ENCODE results near the gene PTPRD.
"Not testable (repeated sequence)": the region's sequence is repeated elsewhere in the genome, so short reads cannot be mapped to it uniquely, and the experiment has no call there.

The PTPRD gene

DNA sequence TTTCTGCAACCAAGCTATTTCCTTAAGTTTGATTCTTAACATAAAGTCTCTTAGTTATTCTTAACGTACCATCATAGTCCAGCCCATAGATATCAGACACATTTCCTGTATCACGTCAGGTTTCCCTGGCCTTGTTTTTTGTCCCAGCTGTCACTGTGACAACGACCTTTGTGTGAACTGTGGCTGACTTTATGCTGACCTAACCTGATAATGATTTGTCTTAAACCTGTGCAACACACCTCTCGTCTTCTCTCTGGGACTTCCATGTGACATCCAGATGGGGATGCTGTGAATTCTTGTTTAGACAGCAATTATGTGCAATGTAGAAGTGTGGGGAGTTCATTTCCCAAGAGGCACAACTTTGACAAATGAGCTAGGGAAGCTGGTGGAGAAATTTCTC is 662.8 kb downstream of the PTPRD start:
- no peak for DNase-seq

DNA sequence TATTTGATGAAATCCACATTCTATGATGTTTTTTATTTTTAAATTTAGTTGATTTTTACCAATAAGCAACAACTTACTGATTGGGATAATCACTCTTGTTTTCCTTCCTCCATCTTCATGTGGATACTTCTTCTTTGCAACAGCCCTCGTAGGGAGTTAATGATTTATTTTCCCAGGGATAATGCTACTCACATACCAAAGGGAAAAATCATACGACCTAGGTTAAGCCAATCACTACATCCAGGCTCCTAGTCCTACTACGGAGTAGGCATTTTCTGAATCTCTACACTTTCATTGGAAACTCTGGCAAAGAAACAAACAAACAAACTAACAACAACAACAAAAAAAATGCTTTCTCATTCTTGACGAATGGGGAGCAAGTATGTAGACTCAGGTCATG is 663.4 kb downstream of the PTPRD start:
- DNase-seq, result no peak

DNA sequence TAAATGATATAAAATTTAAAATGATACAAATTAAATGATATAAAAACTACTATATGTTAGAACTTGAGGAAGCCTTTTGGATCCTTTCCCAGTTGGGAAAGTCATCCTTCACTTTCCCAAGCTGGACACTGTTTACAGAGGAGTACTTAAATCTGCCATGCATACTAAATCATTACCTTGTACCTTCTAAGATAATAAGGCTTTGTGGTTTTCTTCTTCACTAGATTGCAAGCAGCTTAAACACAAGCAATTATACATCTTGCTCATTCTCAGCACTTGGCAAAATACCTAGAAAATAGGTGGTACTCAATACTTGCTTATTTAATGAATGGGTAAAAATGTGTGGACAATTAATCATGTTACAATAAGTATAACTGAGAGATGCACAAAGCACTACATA is 666.8 kb downstream of the PTPRD start:
- no peak for DNase-seq

DNA sequence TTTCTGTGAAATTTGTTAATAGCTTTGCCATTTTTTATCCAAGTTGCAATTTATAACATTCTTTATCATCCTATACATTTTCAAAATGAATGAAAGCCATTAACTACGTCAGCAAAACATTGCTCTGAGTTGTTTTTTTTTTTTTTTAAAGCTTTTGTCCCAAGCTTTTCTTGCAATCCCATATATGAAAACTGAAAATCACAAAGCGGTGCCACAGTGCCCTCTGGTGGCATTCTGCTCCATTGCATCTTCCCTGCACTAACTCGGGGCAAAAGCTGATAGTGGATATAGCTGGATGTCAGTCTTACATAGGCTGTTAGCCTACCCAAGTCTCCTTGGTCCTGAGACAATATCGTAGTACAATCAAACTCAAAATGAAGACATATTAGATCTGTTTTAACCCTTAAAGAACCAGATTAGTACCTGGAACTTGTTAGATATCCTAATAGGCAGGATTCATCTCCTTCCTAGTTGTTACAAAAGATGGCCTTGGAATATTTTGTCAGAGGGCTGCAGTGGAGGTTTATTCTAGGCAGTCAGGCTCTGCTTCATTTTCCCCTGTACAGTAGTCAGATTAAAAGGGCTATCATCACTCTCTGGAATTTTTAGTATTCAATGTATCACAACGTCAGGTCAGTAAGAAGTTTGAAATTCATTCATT is 669.9 kb downstream of the PTPRD start:
- peak; percentile 39 to 44 for DNase-seq

DNA sequence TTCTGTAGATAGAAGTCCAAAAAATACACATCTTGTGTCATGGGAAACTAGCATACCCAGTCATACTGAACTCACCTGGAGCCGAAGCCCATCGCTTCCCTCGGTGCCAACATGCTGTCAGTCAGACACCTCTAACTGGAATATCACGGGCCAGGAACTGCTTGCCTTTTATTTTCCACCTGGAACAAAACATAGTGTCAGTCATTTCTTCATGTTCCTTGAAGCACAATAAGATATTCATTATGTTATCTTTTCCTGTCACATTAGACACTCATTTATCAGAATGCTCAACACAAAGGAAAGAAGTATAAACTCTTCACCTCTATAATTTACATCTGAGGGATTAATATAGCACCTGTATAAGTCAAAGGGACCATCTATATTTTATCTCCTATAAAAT is 674.4 kb downstream of the PTPRD start:
- no peak for DNase-seq

DNA sequence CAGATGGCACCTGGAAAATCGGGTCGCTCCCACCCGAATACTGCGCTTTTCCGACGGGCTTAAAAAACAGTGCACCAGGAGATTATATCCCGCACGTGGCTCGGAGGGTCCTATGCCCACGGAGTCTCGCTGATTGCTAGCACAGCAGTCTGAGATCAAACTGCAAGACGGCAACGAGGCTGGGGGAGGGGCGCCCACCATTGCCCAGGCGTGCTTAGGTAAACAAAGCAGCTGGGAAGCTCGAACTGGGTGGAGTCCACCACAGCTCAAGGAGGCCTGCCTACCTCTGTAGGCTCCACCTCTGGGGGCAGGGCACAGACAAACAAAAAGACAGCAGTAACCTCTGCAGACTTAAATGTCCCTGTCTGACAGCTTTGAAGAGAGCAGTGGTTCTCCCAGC is 681.3 kb downstream of the PTPRD start:
- DNase-seq, result not testable (repeated sequence)

DNA sequence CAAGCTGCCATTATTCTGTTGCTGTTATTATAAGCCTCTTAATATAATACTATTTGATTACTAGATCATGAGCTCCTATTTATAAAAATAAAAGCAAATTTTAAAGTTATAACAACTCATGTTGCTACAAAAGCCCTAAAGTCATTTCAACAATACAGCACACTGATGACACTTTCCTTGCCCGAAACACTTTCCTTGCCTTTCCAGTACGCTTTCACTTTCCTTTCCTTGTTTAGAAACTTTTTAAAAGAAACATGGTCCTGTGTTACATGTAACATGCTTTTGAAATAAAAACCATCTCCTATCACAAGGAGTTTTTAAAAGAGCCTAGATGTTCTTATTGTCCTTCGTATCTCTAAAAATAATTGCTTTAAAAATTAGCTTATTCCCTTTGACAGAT is 688.4 kb downstream of the PTPRD start:
- DNase-seq, result no peak

DNA sequence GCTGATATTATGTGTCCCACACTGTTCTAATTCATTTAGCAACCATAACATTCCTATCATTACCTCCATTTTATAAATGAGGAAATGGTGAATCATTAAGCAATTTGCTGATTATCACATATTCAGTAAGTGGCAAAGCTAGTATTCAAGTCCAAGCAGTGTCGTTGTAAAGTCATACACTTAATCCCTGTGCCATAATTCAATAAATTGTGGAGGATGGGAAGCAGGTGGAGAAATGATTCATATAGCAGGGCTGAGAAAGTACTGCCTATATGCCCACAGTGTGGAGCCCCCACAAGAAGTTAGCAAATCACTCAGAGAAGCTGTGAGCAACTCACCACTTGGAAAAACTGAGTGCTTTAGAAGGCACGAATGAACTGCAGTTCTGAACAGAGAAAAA is 691.0 kb downstream of the PTPRD start:
- no peak for DNase-seq

DNA sequence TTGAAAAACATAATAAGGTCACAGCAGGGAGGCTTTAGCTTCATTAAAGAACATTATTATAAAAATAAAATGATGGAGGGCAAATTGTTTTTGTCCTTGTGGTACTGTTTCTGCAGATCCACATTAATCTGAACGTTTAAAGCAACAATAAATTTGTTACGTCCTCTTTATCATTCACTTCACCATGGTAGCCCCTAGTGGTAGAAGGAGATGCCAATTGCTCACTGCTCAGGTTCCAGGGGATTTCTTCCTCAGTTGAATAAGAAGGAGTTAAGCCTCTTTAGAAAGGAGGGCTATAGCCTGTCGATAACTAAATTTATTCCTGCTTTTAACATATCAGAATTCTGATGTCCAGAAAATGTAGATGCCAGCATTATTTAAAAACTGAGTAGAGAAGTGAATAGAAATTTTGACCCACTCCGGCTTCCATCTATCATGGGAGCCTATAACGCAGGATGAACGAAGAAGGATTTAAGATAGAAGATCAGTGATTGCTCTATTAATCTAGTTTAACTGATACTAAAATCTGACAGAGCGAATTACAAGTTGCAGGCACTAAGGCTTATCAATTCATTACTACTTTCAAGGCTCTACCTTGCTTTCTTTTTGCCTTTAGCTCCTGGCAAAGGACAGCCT is 692.3 kb downstream of the PTPRD start:
- DNase-seq, result no peak

DNA sequence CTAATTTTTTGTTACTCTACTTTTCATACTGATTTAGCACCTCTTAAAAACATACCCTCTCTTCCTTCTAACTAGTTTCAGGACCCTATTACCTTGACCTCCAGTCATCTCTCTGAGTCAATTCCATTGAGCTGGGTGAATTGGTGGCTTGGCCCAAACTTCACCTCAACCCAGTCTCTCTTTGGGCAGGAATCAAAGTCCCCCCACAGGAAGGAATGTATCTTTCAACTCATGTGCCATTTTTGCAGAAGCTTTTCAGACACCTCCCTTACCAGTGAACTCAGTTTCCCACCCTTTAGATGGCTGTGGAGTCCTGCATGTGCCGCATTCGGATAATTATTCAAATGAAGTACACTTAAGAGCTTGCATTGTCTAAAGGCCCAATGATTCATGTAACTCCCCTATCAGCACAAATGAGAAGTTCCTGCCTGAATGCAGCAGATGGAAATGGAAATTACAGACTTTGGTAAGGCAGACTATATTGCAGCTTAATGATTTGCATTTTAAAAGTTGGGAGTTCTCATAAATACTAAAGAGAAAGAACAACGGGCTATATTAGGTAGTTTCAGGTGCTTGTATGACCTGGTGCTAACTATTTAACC is 693.5 kb downstream of the PTPRD start:
- DNase-seq, result no peak

DNA sequence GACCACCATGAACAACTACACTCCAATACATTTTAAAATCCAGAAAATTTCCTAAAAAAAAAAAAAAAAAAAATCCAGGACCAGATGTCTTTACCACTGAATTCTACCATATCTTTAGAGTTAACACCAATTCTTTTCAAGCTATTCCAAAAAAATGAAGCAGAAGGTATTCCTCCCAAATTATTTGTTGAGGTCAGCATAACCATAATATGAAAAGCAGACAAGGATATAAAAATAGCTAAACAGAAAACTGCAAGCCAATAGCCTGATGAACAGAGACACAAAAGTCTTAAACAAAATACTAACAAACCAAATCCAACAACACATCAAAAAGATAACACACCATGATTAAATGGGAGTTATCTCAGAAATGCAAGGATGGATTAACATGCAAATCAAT is 695.4 kb downstream of the PTPRD start:
- DNase-seq, result no peak

DNA sequence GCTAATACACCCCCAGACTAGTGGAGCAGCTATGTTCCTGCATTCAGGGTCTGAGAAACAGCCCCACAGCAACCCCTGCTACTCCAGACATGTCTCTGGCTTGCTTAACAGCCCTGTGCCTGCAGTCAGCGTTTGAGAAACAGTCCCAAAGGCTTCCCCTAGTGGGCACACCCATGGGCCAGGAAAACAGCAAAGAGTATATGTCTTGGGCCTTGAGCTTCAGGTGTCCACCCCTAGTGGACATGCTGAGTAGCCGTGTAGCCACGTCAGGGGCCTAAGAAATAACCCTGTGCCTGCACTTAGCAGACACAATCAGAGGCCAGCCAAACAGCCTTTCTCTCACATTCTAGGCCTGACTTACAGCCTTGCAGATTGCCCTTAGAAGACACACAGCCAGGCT is 698.6 kb downstream of the PTPRD start:
- DNase-seq, result no peak

DNA sequence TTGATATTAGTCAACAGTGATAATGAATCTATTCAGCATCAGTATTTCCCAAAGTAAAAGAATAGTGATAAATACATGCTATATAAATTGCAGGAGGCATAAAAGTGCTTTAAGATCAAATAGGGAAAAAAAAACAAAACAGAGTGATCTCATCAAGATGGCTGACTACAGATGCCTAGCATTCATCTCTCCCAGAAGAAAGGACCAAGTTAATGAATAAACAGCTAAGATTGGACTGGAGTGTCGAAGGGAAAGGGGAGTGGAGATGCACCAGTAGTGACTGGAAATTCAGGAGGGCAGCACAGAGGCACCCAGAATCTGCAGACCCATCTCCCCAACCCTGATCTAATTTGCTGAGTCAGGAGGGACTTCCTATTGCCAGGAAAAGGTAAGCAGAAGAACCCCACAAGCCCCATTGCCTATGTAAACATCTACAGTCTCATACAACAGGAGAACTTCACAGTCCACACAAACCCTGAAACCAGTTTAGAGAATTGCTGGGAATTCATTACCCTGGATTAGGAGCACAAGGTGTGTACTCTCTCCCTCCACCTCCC is 699.4 kb downstream of the PTPRD start:
- no peak for DNase-seq

DNA sequence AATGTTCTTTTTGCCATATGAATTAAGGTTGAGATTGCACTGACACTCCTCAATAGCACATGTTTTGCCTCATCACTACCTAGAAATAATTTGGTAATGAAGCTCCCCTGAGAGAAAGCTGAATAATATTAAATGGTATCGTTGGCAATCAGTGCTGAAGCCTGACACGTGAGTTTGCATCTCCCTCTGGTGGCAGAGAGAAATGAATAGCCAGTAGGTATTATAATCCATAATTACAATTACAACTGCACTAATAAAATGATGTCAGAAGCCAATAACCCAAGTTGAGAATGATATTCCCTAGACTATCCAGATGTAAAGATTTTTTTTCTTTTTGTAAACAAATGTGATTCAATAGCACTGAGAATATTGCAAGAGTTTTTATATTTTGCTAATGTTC is 700.3 kb downstream of the PTPRD start:
- no peak for DNase-seq

DNA sequence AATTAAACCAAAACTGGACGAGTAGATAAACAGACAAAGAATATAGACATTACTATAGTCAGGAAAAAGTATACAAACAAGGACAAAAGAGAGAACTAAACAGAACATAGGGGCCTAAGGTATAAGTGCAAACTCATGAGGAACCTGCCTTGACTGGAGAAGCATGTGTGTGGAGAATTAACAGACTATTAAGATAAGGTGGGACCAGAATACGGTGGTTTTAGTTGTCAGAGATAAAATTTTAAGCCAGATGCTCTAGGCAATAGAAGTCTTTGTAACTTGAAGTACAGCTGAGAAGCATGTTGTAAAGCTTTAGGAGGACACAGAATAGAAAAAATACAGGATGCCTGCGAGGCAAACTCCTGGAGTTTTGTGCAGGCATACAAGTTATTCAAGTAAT is 707.1 kb downstream of the PTPRD start:
- DNase-seq, result no peak

DNA sequence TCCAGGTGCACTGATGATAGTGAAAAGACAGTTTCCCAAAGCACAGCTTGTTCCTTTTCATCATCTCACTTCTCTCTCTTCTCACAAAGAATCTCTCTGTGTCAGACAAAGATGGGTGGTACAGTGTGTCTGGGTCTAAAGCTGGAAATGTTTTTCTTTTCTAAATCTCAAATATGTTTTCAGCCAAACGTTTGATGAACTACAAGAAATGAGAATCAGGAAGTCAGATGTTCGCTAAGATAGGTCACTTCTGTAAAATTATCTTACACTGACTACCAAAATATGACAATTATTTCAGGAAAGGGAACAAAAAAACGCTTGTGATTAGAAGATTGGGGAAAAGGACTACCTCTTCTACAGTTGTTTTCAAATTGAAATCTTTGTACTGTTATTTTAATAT is 708.8 kb downstream of the PTPRD start:
- no peak for DNase-seq

DNA sequence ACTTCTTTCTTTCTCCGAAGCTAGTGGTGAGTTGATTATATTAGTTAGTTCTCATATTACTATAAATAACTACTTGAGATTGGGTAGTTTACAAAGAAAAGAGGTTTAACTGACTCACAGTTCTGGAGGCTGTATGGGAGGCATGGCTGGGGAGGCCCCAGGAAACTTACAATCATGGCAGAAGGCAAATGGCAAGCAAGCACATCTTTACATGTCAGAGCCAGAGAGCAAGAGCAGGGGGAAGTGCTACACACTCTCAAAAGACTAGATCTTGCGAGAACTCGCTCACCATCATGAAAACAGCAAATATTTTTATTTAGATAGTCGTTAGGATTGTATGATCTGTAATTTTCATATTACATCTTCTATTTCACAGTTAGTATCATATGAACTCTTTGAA is 711.2 kb downstream of the PTPRD start:
- no peak for DNase-seq

DNA sequence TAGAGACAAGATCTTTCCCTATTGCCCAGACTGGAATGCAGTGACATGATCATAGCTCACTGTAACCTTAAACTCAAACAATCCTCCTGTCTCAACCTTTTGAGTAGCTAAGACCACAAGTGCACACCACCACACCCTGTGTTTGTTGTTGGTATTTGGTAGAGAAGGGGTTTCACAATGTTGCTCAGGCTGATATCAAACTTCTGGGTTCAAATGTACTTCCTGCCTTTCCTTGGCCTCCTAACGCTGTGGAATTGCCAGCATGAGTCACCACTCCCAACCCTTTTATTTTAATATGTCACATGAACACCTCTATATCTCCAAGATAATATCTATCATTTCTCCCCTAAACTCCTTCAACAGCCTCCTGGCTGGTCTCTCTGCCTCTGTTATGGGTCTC is 719.0 kb downstream of the PTPRD start:
- no peak for DNase-seq

DNA sequence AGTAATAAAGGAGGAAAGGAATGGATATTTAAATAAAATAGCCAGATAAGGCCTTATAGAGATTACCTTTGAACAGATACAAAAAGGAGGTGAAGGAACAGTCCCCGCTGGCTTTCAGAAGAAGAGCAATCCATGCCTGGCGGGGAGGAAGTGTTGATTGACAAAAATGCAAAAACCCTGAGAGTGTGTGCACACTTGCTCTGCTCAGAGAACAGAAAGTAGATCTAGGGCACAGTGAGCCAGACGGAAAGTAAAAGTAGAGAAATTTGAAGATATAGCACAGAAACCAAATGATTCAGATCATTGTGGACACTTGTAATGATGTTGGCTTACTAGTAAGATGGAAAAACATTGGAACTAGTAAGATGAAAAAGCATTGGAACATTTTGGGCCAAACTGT is 720.6 kb downstream of the PTPRD start:
- no peak for DNase-seq

DNA sequence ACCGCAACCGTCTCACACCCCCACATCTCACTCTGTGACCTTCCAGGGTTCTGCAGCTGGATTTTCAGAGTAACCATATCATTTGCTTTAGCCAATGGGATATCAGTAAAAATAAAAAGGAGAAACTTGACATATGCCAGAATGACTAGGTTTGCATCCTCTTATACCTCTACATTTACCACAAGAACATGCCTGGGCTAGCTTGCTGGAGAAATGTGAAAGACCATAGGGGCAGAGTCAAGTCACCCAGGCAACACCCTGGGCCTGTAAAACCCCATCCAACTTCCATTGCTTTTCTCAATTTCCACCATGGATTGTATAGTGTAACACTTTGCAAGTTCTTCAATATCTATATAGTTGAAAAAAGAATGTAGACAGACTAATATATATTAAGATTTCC is 731.1 kb downstream of the PTPRD start:
- no peak for DNase-seq

DNA sequence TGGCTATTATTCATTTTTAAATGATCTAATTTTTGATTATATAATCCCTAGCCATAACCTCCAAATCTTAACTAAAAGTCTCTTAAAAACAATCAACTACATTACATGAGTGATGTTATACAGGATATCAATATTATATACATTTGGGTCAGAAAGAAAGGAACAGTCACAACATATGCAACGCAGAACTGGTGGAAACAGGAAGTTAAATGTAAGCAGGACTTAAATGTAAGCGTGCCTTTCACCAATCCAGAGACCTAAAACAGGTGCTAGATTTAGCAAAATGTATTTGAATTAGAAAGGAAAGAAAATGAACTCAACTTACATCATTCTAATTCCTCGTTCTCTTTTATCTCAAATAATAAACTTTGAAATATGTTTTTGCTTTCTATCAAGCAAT is 738.5 kb downstream of the PTPRD start:
- no peak for DNase-seq

DNA sequence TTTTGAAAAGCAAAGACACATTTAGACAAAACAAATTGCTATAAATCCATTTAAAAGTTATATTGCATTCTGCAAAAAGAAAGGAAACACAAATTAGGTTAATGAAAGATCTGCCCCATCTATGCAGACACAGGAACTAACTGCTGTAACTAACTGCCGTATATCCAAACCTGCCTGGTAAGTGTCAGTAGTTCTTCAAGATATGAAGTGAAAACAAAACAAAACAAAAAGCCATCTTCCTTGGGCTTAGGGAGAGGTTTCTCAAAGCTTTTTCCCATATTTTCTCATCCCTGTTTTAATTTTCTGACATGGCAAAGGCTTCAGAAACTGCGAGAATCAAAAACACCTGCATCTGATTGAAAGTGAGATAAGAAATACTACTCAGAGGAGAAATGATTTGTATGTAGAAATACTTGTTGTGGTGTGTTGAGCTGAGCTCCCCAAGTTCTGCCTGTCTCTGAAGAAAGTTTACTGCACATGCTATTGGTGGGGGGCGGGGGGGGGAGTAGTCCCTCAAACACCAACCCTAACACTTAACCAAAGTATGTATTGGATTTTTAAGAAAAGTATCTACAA is 750.5 kb downstream of the PTPRD start:
- DNase-seq, result no peak

DNA sequence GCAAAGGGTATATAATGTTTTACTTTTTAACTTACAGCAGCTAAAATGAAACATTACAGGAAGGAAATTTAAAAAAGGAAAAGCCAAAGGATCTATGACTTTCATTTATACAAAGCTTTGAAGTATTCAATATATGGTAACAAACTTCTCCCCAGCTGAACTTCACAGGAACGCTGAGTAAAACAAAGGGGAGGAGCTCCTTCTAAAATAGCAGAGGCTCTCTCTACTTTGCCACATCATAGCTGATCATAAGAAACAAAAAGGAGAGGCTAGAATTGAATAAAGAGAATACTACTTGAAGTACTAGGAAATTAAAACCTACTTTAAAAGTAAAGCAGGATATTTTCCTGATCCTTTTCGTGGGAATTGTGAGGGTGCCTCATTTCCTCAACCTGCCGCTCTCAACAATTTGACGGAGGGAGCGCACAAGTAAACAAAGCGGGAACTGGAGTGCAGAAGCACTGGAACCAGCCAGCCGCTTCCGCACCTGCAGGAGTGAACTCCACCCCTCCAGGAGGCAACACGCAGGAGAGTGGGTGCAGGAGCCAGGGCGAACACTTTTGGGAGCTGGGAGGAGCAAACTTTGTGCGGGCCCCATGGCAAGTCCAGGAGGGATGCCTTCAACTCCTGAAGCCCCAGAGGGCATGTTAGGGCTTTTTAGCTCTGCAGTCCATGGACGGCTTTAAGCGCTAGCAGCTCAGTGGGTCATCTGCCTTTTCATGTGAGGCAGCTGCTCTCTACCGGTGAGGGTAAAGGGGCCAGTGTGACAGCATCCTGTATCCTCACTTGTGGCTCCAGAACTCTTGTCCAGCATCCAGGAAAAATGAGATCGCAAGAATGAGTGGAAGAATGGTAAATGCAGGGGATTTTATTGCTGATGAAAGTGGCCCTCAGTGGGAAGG is 757.4 kb downstream of the PTPRD start:
- DNase-seq, result no peak
